ENCODE results near the gene GPR31.

DNA sequence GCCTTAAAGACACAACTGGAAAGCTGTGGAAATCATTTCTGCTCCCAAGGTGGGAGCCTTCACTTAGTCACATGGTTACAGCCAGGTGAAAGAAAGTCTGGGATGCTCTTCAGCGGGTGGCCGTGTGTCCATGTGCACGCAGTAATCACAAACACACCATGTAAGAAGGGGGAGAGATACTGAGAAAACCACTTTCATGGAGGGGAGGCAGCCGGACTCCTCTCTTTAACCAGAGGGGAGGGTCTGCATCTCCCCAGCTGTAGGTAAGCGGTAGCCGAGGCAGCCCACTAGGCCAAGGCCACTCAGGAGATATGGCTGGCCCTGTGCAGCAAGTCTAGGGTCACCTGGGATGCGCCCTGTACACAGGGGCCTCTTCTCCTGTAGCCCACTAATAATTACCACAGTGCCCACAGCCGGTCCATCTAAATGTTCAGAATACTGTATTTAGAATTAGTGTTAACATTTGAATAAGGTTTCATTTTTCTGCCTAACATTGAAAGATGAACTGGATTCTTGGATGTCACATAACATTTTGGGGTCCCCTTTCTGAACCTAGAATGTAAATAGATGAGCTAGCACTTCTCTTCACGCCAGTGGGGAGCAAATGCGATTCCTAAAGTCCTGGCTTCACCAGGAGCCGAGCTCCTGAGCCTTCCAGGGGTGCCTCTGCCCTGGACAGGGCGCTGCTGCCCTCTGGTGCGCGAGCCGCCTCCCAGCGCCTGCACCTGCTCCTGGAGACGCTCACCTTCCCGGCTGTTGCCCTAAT, 15.9 kb downstream of the GPR31 start:
- TF ChIP-seq, protein P1, sequence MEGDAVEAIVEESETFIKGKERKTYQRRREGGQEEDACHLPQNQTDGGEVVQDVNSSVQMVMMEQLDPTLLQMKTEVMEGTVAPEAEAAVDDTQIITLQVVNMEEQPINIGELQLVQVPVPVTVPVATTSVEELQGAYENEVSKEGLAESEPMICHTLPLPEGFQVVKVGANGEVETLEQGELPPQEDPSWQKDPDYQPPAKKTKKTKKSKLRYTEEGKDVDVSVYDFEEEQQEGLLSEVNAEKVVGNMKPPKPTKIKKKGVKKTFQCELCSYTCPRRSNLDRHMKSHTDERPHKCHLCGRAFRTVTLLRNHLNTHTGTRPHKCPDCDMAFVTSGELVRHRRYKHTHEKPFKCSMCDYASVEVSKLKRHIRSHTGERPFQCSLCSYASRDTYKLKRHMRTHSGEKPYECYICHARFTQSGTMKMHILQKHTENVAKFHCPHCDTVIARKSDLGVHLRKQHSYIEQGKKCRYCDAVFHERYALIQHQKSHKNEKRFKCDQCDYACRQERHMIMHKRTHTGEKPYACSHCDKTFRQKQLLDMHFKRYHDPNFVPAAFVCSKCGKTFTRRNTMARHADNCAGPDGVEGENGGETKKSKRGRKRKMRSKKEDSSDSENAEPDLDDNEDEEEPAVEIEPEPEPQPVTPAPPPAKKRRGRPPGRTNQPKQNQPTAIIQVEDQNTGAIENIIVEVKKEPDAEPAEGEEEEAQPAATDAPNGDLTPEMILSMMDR (IDR thresholded peaks at IDR 0.05) = peak; percentile 71 to 85 (median 79)
- no peak for TF ChIP-seq POLR2AphosphoS5 (IDR thresholded peaks at IDR 0.05)

Measured in sigmoid colon (tissue), 4 donors.